Fibroblast of lung (primary cell): ENCODE data around the gene DYRK1A.

Experiments
- EZH2 ChIP-seq: IDR thresholded peaks from 2 replicates; pipeline ENCODE4 v1.5.1; 2012; ENCODE audit warnings: low read length, control low read depth, mild to moderate bottlenecking; ENCODE audit errors: missing control alignments
- TF ChIP-seq, protein P1 (sequence below), 2 donors: IDR thresholded peaks in 1 of 2; conservative IDR thresholded peaks in 1 of 2; 1 replicate in 1 of 2; 2 replicates in 1 of 2; pipeline ENCODE4 v1.5.1; 2011 to 2012; ENCODE audit warnings: low read length in 2 of 2, control low read depth in 1 of 2, inconsistent platforms in 1 of 2, low read depth in 1 of 2, mild to moderate bottlenecking in 1 of 2

DNA sequence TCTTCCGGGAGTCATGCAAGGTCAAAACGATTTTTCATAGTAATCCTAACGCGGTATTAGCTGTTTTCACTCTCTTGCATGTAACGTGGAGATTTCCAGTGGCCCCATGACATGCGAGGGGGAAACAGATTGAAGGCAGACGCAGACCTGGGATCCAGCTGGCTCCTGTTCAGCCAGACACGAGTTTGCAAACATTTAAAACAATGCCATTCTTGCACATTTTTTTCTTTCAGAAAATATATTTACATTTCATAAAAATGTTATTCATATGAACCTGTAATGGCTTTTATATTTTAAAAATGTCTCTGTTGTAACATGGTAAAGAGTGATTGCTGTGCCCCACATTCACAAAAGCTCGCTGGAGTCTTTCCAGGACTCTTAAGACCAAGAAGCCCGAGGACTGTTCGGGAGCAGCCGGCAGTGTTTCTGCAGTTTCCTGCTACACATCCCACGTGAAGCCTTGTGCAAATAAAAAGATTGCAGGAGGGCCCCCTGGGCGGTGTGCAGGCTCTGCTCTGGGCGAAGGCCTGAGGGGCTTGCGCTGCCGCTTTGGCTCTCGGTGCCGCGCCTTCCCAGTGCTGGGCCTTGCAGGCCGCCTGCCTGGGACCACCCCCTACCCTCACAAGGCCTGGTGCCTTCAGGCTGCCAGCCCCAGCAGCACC lies 184.9 kb downstream of the DYRK1A start:
- no peak for TF ChIP-seq EZH2
- TF ChIP-seq, protein P1, sequence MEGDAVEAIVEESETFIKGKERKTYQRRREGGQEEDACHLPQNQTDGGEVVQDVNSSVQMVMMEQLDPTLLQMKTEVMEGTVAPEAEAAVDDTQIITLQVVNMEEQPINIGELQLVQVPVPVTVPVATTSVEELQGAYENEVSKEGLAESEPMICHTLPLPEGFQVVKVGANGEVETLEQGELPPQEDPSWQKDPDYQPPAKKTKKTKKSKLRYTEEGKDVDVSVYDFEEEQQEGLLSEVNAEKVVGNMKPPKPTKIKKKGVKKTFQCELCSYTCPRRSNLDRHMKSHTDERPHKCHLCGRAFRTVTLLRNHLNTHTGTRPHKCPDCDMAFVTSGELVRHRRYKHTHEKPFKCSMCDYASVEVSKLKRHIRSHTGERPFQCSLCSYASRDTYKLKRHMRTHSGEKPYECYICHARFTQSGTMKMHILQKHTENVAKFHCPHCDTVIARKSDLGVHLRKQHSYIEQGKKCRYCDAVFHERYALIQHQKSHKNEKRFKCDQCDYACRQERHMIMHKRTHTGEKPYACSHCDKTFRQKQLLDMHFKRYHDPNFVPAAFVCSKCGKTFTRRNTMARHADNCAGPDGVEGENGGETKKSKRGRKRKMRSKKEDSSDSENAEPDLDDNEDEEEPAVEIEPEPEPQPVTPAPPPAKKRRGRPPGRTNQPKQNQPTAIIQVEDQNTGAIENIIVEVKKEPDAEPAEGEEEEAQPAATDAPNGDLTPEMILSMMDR (conservative IDR thresholded peaks at IDR 0.05 in 1 of 2, IDR thresholded peaks at IDR 0.05 in 1 of 2; ENCODE audit: low read depth in 1 of 2, low read length in 2 of 2) = no peak
